Testis (tissue), 2 donors: ENCODE data around the gene CPZ.

ENCODE experiments used
- CTCF ChIP-seq, 3 experiments: fragments of 450-650 bp in 2 of 3; fragments of 200-600 bp in 1 of 3; sonication (generic) in 1 of 3; IDR thresholded peaks; one replicate each; pipeline ENCODE4 v1.5.1; 2016 to 2019; ENCODE audit warnings: antibody characterized with exemption in 3 of 3, mild to moderate bottlenecking in 2 of 3, moderate library complexity in 1 of 3
- POLR2A ChIP-seq: fragments of 450-650 bp; IDR thresholded peaks from one replicate; pipeline ENCODE4 v1.6.1; 2017; ENCODE audit warnings: antibody characterized with exemption, mild to moderate bottlenecking, moderate library complexity

- TF ChIP-seq CTCF (IDR thresholded peaks at IDR 0.05) (no peak), POLR2A (no peak)
Measured at GRCh38 chr4:8582016-8582415, 10.5 kb upstream of the CPZ start.
